Mesodermal cell (in vitro differentiated cells): ENCODE measurements around the gene NTSR2.

Experiments
- H3K27ac ChIP-seq: 2 replicates; pipeline ENCODE4 v1.7.0; 2013; ENCODE audit warnings: mild to moderate bottlenecking, low read depth, low read length, moderate library complexity; ENCODE audit not compliant: severe bottlenecking
- H3K36me3 ChIP-seq: 2 replicates; pipeline ENCODE4 v1.7.1; 2013; ENCODE audit warnings: mild to moderate bottlenecking, low read length, moderate library complexity; ENCODE audit not compliant: control insufficient read depth, insufficient read depth
- H3K4me1 ChIP-seq: one replicate; pipeline ENCODE4 v1.7.1; 2013; ENCODE audit warnings: mild to moderate bottlenecking, low read length; ENCODE audit not compliant: insufficient read depth, control insufficient read depth, poor library complexity, severe bottlenecking
- H3K4me3 ChIP-seq: 2 replicates; pipeline ENCODE4 v1.7.0; 2013; ENCODE audit warnings: low read length, control low read depth, mild to moderate bottlenecking; ENCODE audit not compliant: insufficient read depth, poor library complexity, severe bottlenecking; ENCODE audit errors: extremely low read depth
- H3K9me3 ChIP-seq: 2 replicates; pipeline ENCODE4 v1.7.1; 2013; ENCODE audit warnings: mild to moderate bottlenecking, low read length, moderate library complexity; ENCODE audit not compliant: control insufficient read depth
- WGBS, 2 experiments: methylation state at CpG; one replicate each; pipeline ENCODE4 v1.1.5; 2013; ENCODE audit warnings: missing lambda C conversion rate in 2 of 2; ENCODE audit not compliant: insufficient coverage in 2 of 2; 5-methylcytosine and 5-hydroxymethylcytosine counted together

The NTSR2 gene

DNA sequence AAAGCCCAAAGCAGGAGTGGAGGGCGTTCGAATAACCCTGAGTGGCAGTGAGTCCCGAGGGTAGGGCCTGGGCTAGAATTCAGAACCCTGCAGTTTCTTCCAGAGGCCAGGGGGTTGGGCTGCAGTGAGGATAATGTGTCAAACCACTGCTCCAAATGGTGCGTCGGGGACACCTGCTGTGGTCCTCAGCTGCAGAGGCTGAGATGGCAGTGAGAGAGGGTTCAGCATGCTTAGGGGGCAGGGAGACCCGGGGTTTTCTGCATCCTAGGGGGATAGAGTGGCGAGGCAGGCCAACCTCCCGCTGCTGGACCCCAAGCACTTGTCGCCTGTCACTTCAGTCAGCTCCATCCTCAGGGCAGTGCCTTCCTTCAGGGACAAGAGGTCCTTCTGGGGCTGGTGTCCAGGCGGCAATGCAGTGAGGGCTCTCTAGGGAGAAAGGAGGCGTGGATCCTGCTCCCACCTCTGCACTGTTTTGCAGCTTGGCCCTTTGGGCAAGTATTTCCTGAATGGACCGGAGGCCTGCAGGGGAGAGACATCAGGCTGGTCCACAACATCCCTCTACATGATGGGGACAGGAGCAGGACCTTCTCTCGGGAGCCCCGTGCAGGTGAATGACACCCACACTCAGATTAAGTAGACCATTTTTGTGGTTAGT is 8.4 kb upstream of the NTSR2 start:
- Histone ChIP-seq H3K36me3 (no peaks in the 10 kb centered on the region), H3K9me3 (no peaks in the 10 kb centered on the region), H3K27ac (no peak overlapping the region), H3K4me1 (no peaks in the 10 kb centered on the region), H3K4me3 (no peak overlapping the region)
- 74 to 77% methylated on average over 8 to 13 of the region's 14 CpGs for WGBS, 2 experiments

DNA sequence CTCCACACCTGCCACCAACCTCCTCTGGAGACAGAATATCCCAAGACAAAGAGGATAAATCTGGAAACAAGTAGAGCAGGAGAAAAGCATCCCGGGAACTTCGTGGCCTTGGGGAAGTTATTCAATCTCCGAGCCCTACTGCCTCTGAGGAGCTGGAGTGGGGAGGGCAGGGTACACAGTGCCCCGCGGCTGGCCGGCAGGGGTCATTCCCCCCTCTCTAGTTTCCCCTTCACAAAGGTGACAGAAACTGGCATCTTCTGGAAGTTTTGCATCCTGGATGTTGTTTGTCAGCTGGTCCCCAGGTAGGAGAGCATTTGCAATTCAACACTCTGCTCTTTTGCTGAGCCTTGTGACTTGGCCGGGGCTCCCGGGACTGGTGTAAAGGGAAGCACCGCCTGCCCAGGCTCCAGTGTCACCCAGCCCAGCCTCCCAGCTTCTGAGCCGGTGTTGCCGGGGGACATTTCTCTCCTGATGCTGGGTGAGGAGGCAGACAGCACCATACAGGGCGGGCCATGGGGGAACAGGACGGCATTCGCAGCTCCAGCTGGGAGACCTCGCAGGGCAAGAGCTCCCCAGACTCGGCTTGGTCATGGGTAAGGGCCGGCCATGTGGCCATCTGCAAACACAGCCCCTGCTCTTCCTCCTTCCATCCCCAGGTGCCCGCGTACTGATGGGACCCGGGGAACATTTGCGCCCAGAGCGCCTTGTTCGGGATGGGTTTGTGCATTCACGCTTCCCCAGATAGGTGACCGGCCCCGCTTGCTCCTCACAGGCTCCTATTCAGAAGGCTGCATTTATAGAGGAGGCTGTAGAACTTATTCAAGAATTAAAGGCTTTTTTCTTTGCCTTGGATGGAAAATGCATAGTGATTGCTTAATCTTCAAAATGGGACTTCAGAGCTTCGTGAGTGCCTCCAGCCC is 7.4 kb upstream of the NTSR2 start:
- Histone ChIP-seq H3K4me1 (no peaks in the 10 kb centered on the region), H3K4me3 (no peak overlapping the region), H3K27ac (no peak overlapping the region), H3K9me3 (no peaks in the 10 kb centered on the region), H3K36me3 (no peaks in the 10 kb centered on the region)
- 56 to 60% methylated on average over 19 to 26 of the region's 27 CpGs for WGBS, 2 experiments

DNA sequence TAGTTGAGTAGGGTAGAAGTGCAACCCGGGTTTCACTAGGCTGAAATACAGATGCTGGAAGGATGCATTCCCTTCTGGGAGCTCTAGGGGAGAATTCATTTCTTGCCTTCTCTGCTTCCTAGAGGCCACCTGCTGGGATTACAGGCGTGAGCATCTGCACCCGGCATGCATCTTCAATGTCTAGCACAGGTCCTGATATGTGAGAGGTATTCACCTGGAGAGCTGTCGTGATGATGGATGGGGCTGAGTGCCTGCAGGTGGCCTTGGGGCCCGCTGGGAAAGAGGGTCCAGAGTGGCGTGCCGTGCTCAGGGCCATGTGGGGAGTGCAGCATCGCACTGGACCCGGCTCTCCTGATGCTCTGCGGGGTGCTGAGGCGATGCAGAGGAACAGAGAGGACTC is 6.6 kb upstream of the NTSR2 start:
- Histone ChIP-seq H3K27ac (no peak overlapping the region), H3K9me3 (no peaks in the 10 kb centered on the region), H3K36me3 (no peaks in the 10 kb centered on the region), H3K4me1 (no peaks in the 10 kb centered on the region), H3K4me3 (no peak overlapping the region)
- WGBS, 2 experiments: 85 to 89% methylated on average over 5 to 7 of the region's 11 CpGs

DNA sequence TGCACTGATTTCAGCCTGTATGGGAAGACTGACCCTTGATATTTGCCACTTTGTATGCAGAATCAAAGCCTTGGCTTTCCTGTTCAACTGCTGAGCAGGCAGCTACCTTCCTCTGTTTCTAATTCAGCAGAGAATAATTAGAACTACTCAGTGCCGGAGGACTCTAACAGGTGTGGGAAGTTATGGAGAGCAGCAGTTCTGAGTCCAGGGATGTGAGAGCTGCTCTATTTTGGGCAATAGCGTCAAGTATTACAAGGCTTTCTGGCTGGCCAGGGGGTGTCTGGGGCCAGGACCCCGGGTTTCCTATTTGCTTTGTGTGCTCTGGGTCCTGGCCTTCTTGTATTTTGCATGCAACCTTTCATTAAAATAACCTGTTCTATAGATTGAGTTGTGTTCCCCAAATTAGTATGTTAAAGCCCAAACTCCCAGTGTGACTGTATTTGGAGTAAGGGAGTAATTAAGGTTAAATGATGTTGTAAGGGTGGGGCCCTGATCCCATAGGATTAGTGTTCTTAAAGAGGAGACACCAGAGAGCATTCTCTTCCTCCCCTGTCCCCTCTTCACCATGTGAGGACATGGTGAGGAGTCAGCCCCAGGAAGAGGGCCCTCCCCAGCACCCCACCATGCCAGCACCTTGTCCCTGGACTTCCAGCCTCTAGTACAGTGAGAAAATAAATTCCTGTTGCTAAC is 5.6 kb upstream of the NTSR2 start:
- H3K4me3 ChIP-seq: no peak overlapping the region
- no peak overlapping the region for H3K27ac ChIP-seq
- H3K9me3 ChIP-seq: no peaks in the 10 kb centered on the region
- WGBS, 2 experiments: 85 to 100% methylated on average over 1 to 2 of the region's 3 CpGs
- no peaks in the 10 kb centered on the region for H3K36me3 ChIP-seq
- no peaks in the 10 kb centered on the region for H3K4me1 ChIP-seq

DNA sequence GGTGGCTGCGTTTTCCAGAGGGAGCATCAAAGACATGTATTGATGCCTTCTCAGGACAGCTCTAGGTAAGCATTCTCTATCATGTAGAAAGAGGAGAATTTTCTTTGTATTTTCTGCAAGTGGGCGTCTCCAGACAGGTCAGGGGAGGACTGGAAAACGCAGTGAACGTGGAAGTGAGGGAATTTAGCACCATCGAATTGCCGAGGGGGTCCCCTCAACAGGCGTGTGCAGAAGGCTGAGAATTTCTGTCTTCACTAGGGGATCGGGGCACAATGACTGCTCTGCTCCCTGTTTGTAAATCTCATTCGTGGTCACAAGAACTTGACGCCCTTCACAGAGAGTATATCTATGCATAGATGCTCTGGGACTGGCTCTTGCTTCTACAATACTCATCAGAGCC is 5.0 kb upstream of the NTSR2 start:
- WGBS, 2 experiments: 85 to 88% methylated on average over 10 of the region's 10 CpGs
- H3K9me3 ChIP-seq: no peaks in the 10 kb centered on the region
- H3K36me3 ChIP-seq: no peaks in the 10 kb centered on the region
- H3K4me3 ChIP-seq: no peak overlapping the region
- H3K4me1 ChIP-seq: peaks cover 3% of the 10 kb centered on the region
- H3K27ac ChIP-seq: no peak overlapping the region

DNA sequence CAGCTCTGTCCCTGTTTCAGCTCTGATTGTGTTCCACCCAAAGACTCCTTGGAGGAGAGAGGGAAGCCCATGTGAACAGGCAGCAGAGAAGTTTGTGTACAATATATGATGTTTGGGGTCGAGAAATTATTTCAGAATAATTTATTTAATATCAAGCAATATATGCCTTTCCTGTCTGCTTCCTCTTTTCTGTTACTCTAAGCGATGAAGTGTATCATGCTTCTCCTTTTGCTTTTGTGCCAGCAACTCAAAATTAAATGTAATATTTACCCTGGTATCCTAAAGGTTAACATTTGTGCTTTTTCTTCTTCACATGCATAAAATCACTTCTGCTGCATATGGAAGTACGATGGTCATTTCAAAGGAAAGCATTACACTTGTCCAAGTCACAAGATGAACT is 2.4 kb upstream of the NTSR2 start:
- Histone ChIP-seq H3K9me3 (no peaks in the 10 kb centered on the region), H3K36me3 (no peaks in the 10 kb centered on the region), H3K27ac (no peak overlapping the region), H3K4me1 (peaks cover 3% of the 10 kb centered on the region), H3K4me3 (no peak overlapping the region)
- 100% methylated on average over 1 of the region's 3 CpGs; no CpG with 5 or more reads in 1 of the 2 experiments for WGBS, 2 experiments

DNA sequence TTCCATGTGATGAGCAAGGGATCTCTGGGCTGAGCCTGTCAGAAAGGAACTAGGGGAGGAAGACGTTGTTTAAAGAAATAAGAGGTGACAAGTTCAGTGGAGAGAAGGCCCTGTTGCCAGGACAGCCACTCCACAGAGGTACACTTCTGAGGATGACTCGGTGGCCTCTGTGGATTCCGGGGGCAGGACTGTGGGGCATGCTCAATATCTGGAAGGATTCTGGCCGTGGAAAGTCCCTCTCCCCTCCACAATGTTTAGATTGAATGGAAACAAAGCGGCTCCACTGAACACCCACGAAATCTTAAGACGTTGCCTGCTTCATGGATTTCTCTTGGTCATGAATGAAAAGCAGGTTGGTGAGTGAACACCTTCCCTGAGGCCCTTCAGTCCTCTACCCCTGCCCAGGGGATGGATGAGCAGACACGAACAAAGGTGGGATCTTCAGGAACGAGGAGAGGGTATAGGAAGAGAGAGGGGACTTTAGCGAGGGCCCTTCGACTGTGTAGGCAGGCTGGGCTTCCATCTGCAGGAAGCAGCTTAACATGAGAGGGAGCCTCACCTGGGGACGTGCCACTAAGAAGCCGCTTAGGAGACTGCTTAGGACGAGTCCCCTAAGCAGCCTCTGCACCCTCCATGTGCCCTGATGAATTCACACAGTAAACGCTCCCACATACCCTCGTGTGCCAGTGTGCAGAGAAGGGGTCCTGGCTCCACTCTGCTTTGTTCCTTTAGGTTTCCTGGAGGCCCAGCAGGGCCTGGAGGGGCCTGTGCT is 1.9 kb downstream of the NTSR2 start:
- Histone ChIP-seq H3K4me1 (peaks cover 3% of the 10 kb centered on the region), H3K4me3 (no peak overlapping the region), H3K27ac (no peak overlapping the region), H3K9me3 (peaks cover 4% of the 10 kb centered on the region), H3K36me3 (no peaks in the 10 kb centered on the region)
- WGBS, 2 experiments: 92 to 95% methylated on average over 13 of the region's 16 CpGs

DNA sequence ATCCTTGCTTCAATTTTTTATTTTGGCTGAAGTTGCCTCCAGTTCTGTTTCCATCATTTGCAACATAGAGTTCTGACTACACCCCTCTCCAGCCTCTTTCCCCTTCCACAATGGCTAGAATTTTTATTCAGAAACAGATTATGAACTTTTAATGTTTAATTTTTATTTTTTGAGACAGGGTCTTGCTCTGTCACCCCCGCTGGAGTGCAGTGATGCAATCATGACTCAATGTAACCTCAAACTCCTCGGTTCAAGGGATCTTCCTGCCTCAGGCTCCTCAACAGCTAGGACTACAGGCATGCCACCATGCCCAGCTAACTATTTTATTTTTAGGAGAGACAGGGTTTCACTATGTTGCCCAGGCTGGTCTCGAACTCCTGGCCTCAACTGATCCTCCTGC is 2.8 kb downstream of the NTSR2 start:
- Histone ChIP-seq H3K9me3 (peaks cover 8% of the 10 kb centered on the region), H3K4me1 (peaks cover 3% of the 10 kb centered on the region)
- 67 to 89% methylated on average over 3 of the region's 3 CpGs for WGBS, 2 experiments

DNA sequence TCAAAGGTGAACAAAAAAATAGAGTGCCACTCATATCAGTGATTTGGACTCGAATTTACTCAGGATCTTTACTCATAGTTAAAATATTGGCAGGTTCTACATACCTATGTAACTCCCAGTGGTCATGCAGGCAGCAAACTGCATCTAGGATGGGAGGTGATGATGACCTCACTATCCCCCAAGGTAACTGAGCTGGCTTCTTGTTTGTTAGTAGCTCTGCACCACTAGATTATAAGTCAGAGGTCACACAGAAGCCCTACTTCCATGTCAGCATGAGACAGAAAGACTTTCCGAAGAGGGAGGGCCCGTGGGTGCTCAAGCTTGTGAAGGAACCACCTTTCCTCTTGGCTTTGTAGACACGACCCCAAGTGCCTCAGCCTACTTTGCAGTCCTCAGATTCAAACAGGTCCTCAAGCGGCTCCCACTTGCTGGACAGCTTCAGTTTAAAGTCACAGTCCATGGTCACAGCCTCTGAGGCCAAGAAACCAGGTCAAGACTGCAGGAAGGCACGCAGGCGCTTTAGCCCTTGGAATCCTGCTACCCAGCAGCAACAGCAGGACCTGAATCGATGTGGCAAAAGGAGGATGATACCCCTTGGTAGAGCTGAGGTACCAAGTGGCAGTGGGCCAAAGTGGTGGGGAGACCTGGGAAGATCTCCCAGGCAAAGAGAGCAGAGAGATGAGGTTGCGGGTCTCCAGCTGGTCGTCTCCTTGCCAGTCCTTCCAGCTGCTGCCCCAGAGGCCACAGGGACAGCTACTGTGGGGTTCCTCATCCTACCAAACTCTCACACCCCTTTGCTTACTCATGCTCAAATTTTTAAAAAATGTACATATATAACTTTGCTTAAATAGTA is 4.3 kb downstream of the NTSR2 start:
- H3K4me3 ChIP-seq: no peak overlapping the region
- H3K27ac ChIP-seq: no peak overlapping the region
- H3K9me3 ChIP-seq: peaks cover 8% of the 10 kb centered on the region
- WGBS, 2 experiments: 84 to 87% methylated on average over 8 to 9 of the region's 10 CpGs
- peaks cover 3% of the 10 kb centered on the region for H3K4me1 ChIP-seq
- no peaks in the 10 kb centered on the region for H3K36me3 ChIP-seq

More for the DNA sequence above, 2.8 kb downstream of the NTSR2 start:
- Histone ChIP-seq H3K4me3 (no peak overlapping the region), H3K27ac (no peak overlapping the region), H3K36me3 (no peaks in the 10 kb centered on the region)
